ENCODE measurements around the gene EFEMP2. TPM values are rescaled to one million over a fixed set of nuclear protein-coding genes. Genes with fewer than 3 reads are reported as not detected.

The EFEMP2 gene
- total and polyA plus RNA-seq, 10 of the 15 experiments (the other 5 are each of a cell fraction or from before 2014, with no cell fraction given): 0.24 to 13.2 (median 1.3) TPM; not detected in 1

- TF ChIP-seq, protein P1, sequence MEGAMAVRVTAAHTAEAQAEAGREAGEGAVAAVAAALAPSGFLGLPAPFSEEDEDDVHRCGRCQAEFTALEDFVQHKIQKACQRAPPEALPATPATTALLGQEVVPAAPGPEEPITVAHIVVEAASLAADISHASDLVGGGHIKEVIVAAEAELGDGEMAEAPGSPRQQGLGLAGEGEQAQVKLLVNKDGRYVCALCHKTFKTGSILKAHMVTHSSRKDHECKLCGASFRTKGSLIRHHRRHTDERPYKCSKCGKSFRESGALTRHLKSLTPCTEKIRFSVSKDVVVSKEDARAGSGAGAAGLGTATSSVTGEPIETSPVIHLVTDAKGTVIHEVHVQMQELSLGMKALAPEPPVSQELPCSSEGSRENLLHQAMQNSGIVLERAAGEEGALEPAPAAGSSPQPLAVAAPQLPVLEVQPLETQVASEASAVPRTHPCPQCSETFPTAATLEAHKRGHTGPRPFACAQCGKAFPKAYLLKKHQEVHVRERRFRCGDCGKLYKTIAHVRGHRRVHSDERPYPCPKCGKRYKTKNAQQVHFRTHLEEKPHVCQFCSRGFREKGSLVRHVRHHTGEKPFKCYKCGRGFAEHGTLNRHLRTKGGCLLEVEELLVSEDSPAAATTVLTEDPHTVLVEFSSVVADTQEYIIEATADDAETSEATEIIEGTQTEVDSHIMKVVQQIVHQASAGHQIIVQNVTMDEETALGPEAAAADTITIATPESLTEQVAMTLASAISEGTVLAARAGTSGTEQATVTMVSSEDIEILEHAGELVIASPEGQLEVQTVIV (IDR thresholded peaks at IDR 0.05; ENCODE audit: borderline replicate concordance, partially characterized antibody): peak; percentile 53
- TF ChIP-seq ZNF592 (IDR thresholded peaks at IDR 0.05) (no peak), RELB (IDR thresholded peaks at IDR 0.05; ENCODE audit: low read depth) (no peak), ZNF217 (IDR thresholded peaks at IDR 0.05) (peak; percentile 77; the same call in 1 of the 2 replicates)
These were observed 14.5 kb downstream of the EFEMP2 start, which contains the start of gene CFL1 (continued) for GRCh38 chr11:65857853-65858680.

Data from GM12878 (cell line).